SJCRH30 (cell line): Measurements from ENCODE around the gene MTURN. TPM values are rescaled to one million over a fixed set of nuclear protein-coding genes. Genes with fewer than 3 reads are reported as not detected.

Experiments used
- DNase-seq, 2 experiments: peaks; one replicate each; pipeline ENCODE4 v3.0.0-alpha.2; 2015 to 2020
- H3K27ac ChIP-seq: fragments of 250-450 bp; sonication (Bioruptor Pico); 2 replicates; pipeline ENCODE4 v1.5.1; 2020; ENCODE audit warnings: mild to moderate bottlenecking, moderate library complexity
- H3K27me3 ChIP-seq: fragments of 250-450 bp; sonication (Bioruptor Pico); 2 replicates; pipeline ENCODE4 v1.5.1; 2020; ENCODE audit warnings: mild to moderate bottlenecking, moderate library complexity
- H3K36me3 ChIP-seq: fragments of 250-450 bp; sonication (Bioruptor Pico); 2 replicates; pipeline ENCODE4 v1.5.1; 2020; ENCODE audit warnings: mild to moderate bottlenecking, moderate library complexity
- H3K4me1 ChIP-seq: fragments of 250-450 bp; sonication (Bioruptor Pico); 2 replicates; pipeline ENCODE4 v1.5.1; 2020; ENCODE audit warnings: mild to moderate bottlenecking, moderate library complexity
- H3K4me3 ChIP-seq: fragments of 250-450 bp; sonication (Bioruptor Pico); 2 replicates; pipeline ENCODE4 v1.5.1; 2020; ENCODE audit warnings: mild to moderate bottlenecking, moderate library complexity
- H3K9me3 ChIP-seq: fragments of 250-450 bp; sonication (Bioruptor Pico); replicated peaks from 2 replicates; pipeline ENCODE4 v1.5.1; 2020; ENCODE audit warnings: mild to moderate bottlenecking, moderate library complexity
- total RNA-seq: library from RNA; depleted of rRNA; stranded (reverse); fragments of >200 nt; shearing (Covaris generic); gene quantifications from 2 replicates; pipeline ENCODE4 v1.2.3, GENCODE V29; 2014

The MTURN gene
- total RNA-seq, 1 experiment from 2014 or later = 27.6 TPM

GRCh38 chr7:30115709-30116297 is 19.0 kb upstream of the MTURN start:
- no peaks in the 10 kb centered on the region for H3K27me3 ChIP-seq
- H3K4me1 ChIP-seq = no peaks in the 10 kb centered on the region
- peaks cover 5% of the 10 kb centered on the region; the same call in 1 of the 2 replicates for H3K9me3 ChIP-seq
- no peak overlapping the region for H3K27ac ChIP-seq
- no peak overlapping the region for H3K4me3 ChIP-seq
- no peaks in the 10 kb centered on the region for H3K36me3 ChIP-seq
- no peak for DNase-seq

- no peak overlapping the region for H3K4me3 ChIP-seq
- H3K27me3 ChIP-seq = no peaks in the 10 kb centered on the region
- H3K36me3 ChIP-seq = no peaks in the 10 kb centered on the region
- H3K9me3 ChIP-seq = peaks cover 5% of the 10 kb centered on the region; the same call in 1 of the 2 replicates
- H3K27ac ChIP-seq = no peak overlapping the region
- H3K4me1 ChIP-seq = no peaks in the 10 kb centered on the region
- no peak for DNase-seq
These were observed 18.0 kb upstream of the MTURN start for GRCh38 chr7:30116771-30117170.

- Histone ChIP-seq H3K27ac (no peak overlapping the region), H3K4me1 (no peaks in the 10 kb centered on the region), H3K4me3 (no peak overlapping the region), H3K27me3 (no peaks in the 10 kb centered on the region), H3K9me3 (peaks cover 5% of the 10 kb centered on the region; the same call in 1 of the 2 replicates), H3K36me3 (no peaks in the 10 kb centered on the region)
- no peak for DNase-seq
These were observed 16.9 kb upstream of the MTURN start for GRCh38 chr7:30117896-30118295.

GRCh38 chr7:30119890-30120577 is 14.8 kb upstream of the MTURN start:
- no peak overlapping the region for H3K4me3 ChIP-seq
- DNase-seq = no peak
- no peak overlapping the region for H3K27ac ChIP-seq
- 0 out of 2 replicates have a peak, but pooled peaks cover 5% of the 10 kb centered on the region for H3K9me3 ChIP-seq
- H3K27me3 ChIP-seq = no peaks in the 10 kb centered on the region
- H3K4me1 ChIP-seq = no peaks in the 10 kb centered on the region
- H3K36me3 ChIP-seq = no peaks in the 10 kb centered on the region

- peak overlapping the region; percentile 88 for H3K4me3 ChIP-seq
- no peaks in the 10 kb centered on the region for H3K9me3 ChIP-seq
- no peaks in the 10 kb centered on the region for H3K36me3 ChIP-seq
- H3K4me1 ChIP-seq = peaks cover 6% of the 10 kb centered on the region
- DNase-seq = peak in 1 of 2 experiments; percentile 33
- no peak overlapping the region for H3K27ac ChIP-seq
- no peaks in the 10 kb centered on the region for H3K27me3 ChIP-seq
These were observed 813 bp upstream of the MTURN start for GRCh38 chr7:30133736-30134610.

GRCh38 chr7:30135301-30136116 is 723 bp downstream of the MTURN start:
- H3K27me3 ChIP-seq = no peaks in the 10 kb centered on the region
- H3K36me3 ChIP-seq = no peaks in the 10 kb centered on the region
- peak; percentile 74 to 76 for DNase-seq
- H3K4me1 ChIP-seq = peaks cover 6% of the 10 kb centered on the region
- peak overlapping the region; percentile 7; the same call in 1 of the 2 replicates for H3K27ac ChIP-seq
- H3K9me3 ChIP-seq = no peaks in the 10 kb centered on the region
- peak overlapping the region; percentile 88 for H3K4me3 ChIP-seq

- peak overlapping the region; percentile 88 for H3K4me3 ChIP-seq
- 0 out of 2 replicates have a peak, but pooled peaks cover 2% of the 10 kb centered on the region for H3K36me3 ChIP-seq
- DNase-seq = no peak
- H3K4me1 ChIP-seq = peaks cover 6% of the 10 kb centered on the region
- H3K9me3 ChIP-seq = no peaks in the 10 kb centered on the region
- peak overlapping the region; percentile 7; the same call in 1 of the 2 replicates for H3K27ac ChIP-seq
- H3K27me3 ChIP-seq = no peaks in the 10 kb centered on the region
These were observed 1.4 kb downstream of the MTURN start for GRCh38 chr7:30136117-30136731.

- Histone ChIP-seq H3K27ac (no peak overlapping the region), H3K36me3 (0 out of 2 replicates have a peak, but pooled peaks cover 2% of the 10 kb centered on the region), H3K27me3 (no peaks in the 10 kb centered on the region), H3K4me1 (peaks cover 6% of the 10 kb centered on the region), H3K4me3 (peak overlapping the region; percentile 88), H3K9me3 (no peaks in the 10 kb centered on the region)
- no peak for DNase-seq
These were observed 2.1 kb downstream of the MTURN start for GRCh38 chr7:30136743-30137485.

- no peak overlapping the region for H3K27ac ChIP-seq
These were observed 5.1 kb downstream of the MTURN start for GRCh38 chr7:30139836-30140384.

GRCh38 chr7:30140456-30140855 is 5.7 kb downstream of the MTURN start:
- Histone ChIP-seq H3K4me3 (no peak overlapping the region), H3K36me3 (0 out of 2 replicates have a peak, but pooled peaks cover 2% of the 10 kb centered on the region), H3K27ac (no peak overlapping the region), H3K27me3 (no peaks in the 10 kb centered on the region), H3K9me3 (no peaks in the 10 kb centered on the region), H3K4me1 (peaks cover 21% of the 10 kb centered on the region)
- DNase-seq = no peak

More at GRCh38 chr7:30139836-30140384, 5.1 kb downstream of the MTURN start:
- Histone ChIP-seq H3K36me3 (0 out of 2 replicates have a peak, but pooled peaks cover 2% of the 10 kb centered on the region), H3K27me3 (no peaks in the 10 kb centered on the region), H3K4me3 (no peak overlapping the region), H3K9me3 (no peaks in the 10 kb centered on the region), H3K4me1 (peaks cover 21% of the 10 kb centered on the region)
- DNase-seq = no peak

GRCh38 chr7:30142710-30143109 is 7.9 kb downstream of the MTURN start:
- Histone ChIP-seq H3K9me3 (no peaks in the 10 kb centered on the region), H3K36me3 (0 out of 2 replicates have a peak, but pooled peaks cover 2% of the 10 kb centered on the region), H3K27ac (no peak overlapping the region), H3K27me3 (no peaks in the 10 kb centered on the region), H3K4me3 (no peak overlapping the region), H3K4me1 (peaks cover 37% of the 10 kb centered on the region)
- no peak for DNase-seq

GRCh38 chr7:30143748-30144251 is 9.0 kb downstream of the MTURN start:
- 0 out of 2 replicates have a peak, but pooled peaks cover 2% of the 10 kb centered on the region for H3K36me3 ChIP-seq
- no peak overlapping the region for H3K4me3 ChIP-seq
- H3K27me3 ChIP-seq = no peaks in the 10 kb centered on the region
- no peaks in the 10 kb centered on the region for H3K9me3 ChIP-seq
- no peak overlapping the region for H3K27ac ChIP-seq
- H3K4me1 ChIP-seq = peaks cover 38% of the 10 kb centered on the region
- DNase-seq = peak; percentile 78 to 89
